Astrocyte of the cerebellum (primary cell): Measurements from ENCODE around the gene ROR2.

Experiments used
- DNase-seq: peaks from one replicate; pipeline ENCODE4 v3.0.0-alpha.2; 2011; ENCODE audit warnings: low read depth
- H3K4me3 ChIP-seq: 2 replicates; pipeline ENCODE4 v1.5.1; 2011; ENCODE audit warnings: mild to moderate bottlenecking, low read depth, low read length, moderate library complexity
- in situ Hi-C: cut with HindIII; loops from 2 replicates; pipeline ENCODE4 v1.10.0; 2017; ENCODE audit warnings: low sequenced_read_pairs
- TF ChIP-seq, protein P1 (sequence below): IDR thresholded peaks from 2 replicates; pipeline ENCODE4 v1.5.1; 2012; ENCODE audit warnings: low read length, low read depth, moderate library complexity, mild to moderate bottlenecking; ENCODE audit errors: missing control alignments

Gene ROR2

GRCh38 chr9:91516777-91517176 lies 433.3 kb downstream of the ROR2 start:
- in situ Hi-C loops: no loop called here

DNA sequence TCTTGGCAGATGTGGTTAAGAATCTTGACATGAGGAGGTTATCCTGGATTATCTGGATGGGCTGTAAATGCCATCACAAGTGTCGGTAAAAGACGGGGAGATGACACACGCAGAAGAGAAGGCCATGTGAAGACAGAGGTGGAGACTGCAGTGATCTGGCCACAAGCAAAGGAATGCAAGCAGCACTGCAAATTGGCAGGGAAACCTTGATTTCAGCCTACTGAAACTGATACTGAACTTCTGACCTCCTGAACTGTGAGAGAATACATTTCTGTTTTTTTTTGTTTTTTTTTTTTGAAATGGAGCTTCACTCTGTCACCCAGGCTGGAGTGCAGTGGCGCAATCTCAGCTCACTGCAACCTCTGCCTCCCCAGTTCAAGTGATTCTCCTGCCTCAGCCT lies 433.9 kb downstream of the ROR2 start:
- TF ChIP-seq, protein P1, sequence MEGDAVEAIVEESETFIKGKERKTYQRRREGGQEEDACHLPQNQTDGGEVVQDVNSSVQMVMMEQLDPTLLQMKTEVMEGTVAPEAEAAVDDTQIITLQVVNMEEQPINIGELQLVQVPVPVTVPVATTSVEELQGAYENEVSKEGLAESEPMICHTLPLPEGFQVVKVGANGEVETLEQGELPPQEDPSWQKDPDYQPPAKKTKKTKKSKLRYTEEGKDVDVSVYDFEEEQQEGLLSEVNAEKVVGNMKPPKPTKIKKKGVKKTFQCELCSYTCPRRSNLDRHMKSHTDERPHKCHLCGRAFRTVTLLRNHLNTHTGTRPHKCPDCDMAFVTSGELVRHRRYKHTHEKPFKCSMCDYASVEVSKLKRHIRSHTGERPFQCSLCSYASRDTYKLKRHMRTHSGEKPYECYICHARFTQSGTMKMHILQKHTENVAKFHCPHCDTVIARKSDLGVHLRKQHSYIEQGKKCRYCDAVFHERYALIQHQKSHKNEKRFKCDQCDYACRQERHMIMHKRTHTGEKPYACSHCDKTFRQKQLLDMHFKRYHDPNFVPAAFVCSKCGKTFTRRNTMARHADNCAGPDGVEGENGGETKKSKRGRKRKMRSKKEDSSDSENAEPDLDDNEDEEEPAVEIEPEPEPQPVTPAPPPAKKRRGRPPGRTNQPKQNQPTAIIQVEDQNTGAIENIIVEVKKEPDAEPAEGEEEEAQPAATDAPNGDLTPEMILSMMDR: no peak
- DNase-seq: no peak
- no peak overlapping the region for H3K4me3 ChIP-seq
- in situ Hi-C loops: no loop called here

More at GRCh38 chr9:91516777-91517176, 433.3 kb downstream of the ROR2 start:
- H3K4me3 ChIP-seq: no peak overlapping the region
- TF ChIP-seq, protein P1: no peak
- no peak for DNase-seq

- DNase-seq: no peak
- TF ChIP-seq, protein P1: no peak
- in situ Hi-C loops: no loop called here
- no peak overlapping the region for H3K4me3 ChIP-seq
These were observed 434.8 kb downstream of the ROR2 start for GRCh38 chr9:91515074-91515687.
